ENCODE data around the gene OSGEP. TPM values are rescaled to one million over a fixed set of nuclear protein-coding genes. Genes with fewer than 3 reads are reported as not detected.

OSGEP gene
- total and polyA plus RNA-seq, 2 donors (not counting 1 experiment from before 2014, with no cell fraction given) = 18.1 to 34.0 TPM

- Histone ChIP-seq H3K79me2 (ENCODE audit: control insufficient read depth, insufficient read depth, low read length) (no peaks in the 10 kb centered on the region), H3K27ac (ENCODE audit: insufficient read depth, low read length) (no peak overlapping the region), H3K9ac (ENCODE audit: insufficient read depth, low read length) (no peak overlapping the region), H2AFZ (ENCODE audit: low read length) (no peak overlapping the region), H3K4me2 (ENCODE audit: extremely low read depth, insufficient read depth, low read length) (no peak overlapping the region), H3K4me3 (replicated peaks in 1 of 4; ENCODE audit: control extremely low read depth in 1 of 4, insufficient read depth in 1 of 4, low read depth in 3 of 4, low read length in 4 of 4) (no peak overlapping the region), H4K20me1 (ENCODE audit: control insufficient read depth, extremely low read depth, insufficient read depth, low read length) (no peaks in the 10 kb centered on the region), H3K36me3 (ENCODE audit: control insufficient read depth, insufficient read depth, low read length) (no peaks in the 10 kb centered on the region), H3K9me3 (ENCODE audit: control insufficient read depth, insufficient read depth, low read depth, low read length) (no peaks in the 10 kb centered on the region), H3K27me3 (ENCODE audit: control insufficient read depth, insufficient read depth, low read length) (no peaks in the 10 kb centered on the region), H3K4me1 (ENCODE audit: control insufficient read depth, extremely low read depth, insufficient read depth, low read length) (peaks cover 2% of the 10 kb centered on the region)
- no peak for DNase-seq (ENCODE audit: low read depth in 2 of 2)
- TF ChIP-seq EZH2 (IDR thresholded peaks at IDR 0.05; ENCODE audit: low read length, missing control alignments) = no peak
- TF ChIP-seq, protein P1, sequence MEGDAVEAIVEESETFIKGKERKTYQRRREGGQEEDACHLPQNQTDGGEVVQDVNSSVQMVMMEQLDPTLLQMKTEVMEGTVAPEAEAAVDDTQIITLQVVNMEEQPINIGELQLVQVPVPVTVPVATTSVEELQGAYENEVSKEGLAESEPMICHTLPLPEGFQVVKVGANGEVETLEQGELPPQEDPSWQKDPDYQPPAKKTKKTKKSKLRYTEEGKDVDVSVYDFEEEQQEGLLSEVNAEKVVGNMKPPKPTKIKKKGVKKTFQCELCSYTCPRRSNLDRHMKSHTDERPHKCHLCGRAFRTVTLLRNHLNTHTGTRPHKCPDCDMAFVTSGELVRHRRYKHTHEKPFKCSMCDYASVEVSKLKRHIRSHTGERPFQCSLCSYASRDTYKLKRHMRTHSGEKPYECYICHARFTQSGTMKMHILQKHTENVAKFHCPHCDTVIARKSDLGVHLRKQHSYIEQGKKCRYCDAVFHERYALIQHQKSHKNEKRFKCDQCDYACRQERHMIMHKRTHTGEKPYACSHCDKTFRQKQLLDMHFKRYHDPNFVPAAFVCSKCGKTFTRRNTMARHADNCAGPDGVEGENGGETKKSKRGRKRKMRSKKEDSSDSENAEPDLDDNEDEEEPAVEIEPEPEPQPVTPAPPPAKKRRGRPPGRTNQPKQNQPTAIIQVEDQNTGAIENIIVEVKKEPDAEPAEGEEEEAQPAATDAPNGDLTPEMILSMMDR (conservative IDR thresholded peaks at IDR 0.05 in 1 of 2, IDR thresholded peaks at IDR 0.05 in 1 of 2; ENCODE audit: low read depth in 1 of 2, low read length in 2 of 2) = no peak
These were observed 45.3 kb upstream of the OSGEP start for GRCh38 chr14:20499881-20500280.

GRCh38 chr14:20499108-20499507 lies 44.5 kb upstream of the OSGEP start:
- TF ChIP-seq EZH2 (IDR thresholded peaks at IDR 0.05; ENCODE audit: low read length, missing control alignments) = no peak
- TF ChIP-seq, protein P1 (conservative IDR thresholded peaks at IDR 0.05 in 1 of 2, IDR thresholded peaks at IDR 0.05 in 1 of 2; ENCODE audit: low read depth in 1 of 2, low read length in 2 of 2) = no peak
- H3K27ac ChIP-seq (ENCODE audit: insufficient read depth, low read length) = no peak overlapping the region
- no peaks in the 10 kb centered on the region for H3K79me2 ChIP-seq (ENCODE audit: control insufficient read depth, insufficient read depth, low read length)
- no peaks in the 10 kb centered on the region for H3K27me3 ChIP-seq (ENCODE audit: control insufficient read depth, insufficient read depth, low read length)
- peaks cover 2% of the 10 kb centered on the region for H3K4me1 ChIP-seq (ENCODE audit: control insufficient read depth, extremely low read depth, insufficient read depth, low read length)
- H3K9ac ChIP-seq (ENCODE audit: insufficient read depth, low read length) = no peak overlapping the region
- no peaks in the 10 kb centered on the region for H4K20me1 ChIP-seq (ENCODE audit: control insufficient read depth, extremely low read depth, insufficient read depth, low read length)
- H3K4me2 ChIP-seq (ENCODE audit: extremely low read depth, insufficient read depth, low read length) = no peak overlapping the region
- H3K9me3 ChIP-seq (ENCODE audit: control insufficient read depth, insufficient read depth, low read depth, low read length) = no peaks in the 10 kb centered on the region
- H3K36me3 ChIP-seq (ENCODE audit: control insufficient read depth, insufficient read depth, low read length) = no peaks in the 10 kb centered on the region
- H2AFZ ChIP-seq (ENCODE audit: low read length) = no peak overlapping the region
- DNase-seq (ENCODE audit: low read depth in 2 of 2) = no peak
- no peak overlapping the region for H3K4me3 ChIP-seq (replicated peaks in 1 of 4; ENCODE audit: control extremely low read depth in 1 of 4, insufficient read depth in 1 of 4, low read depth in 3 of 4, low read length in 4 of 4)

- Histone ChIP-seq H3K4me3 (replicated peaks in 1 of 4; ENCODE audit: control extremely low read depth in 1 of 4, insufficient read depth in 1 of 4, low read depth in 3 of 4, low read length in 4 of 4) (no peak overlapping the region), H3K27ac (ENCODE audit: insufficient read depth, low read length) (no peak overlapping the region), H3K27me3 (ENCODE audit: control insufficient read depth, insufficient read depth, low read length) (no peaks in the 10 kb centered on the region), H3K9me3 (ENCODE audit: control insufficient read depth, insufficient read depth, low read depth, low read length) (no peaks in the 10 kb centered on the region), H3K4me1 (ENCODE audit: control insufficient read depth, extremely low read depth, insufficient read depth, low read length) (peaks cover 2% of the 10 kb centered on the region), H3K36me3 (ENCODE audit: control insufficient read depth, insufficient read depth, low read length) (no peaks in the 10 kb centered on the region), H3K9ac (ENCODE audit: insufficient read depth, low read length) (no peak overlapping the region), H2AFZ (ENCODE audit: low read length) (no peak overlapping the region), H4K20me1 (ENCODE audit: control insufficient read depth, extremely low read depth, insufficient read depth, low read length) (no peaks in the 10 kb centered on the region), H3K79me2 (ENCODE audit: control insufficient read depth, insufficient read depth, low read length) (no peaks in the 10 kb centered on the region), H3K4me2 (ENCODE audit: extremely low read depth, insufficient read depth, low read length) (no peak overlapping the region)
- TF ChIP-seq, protein P1 (conservative IDR thresholded peaks at IDR 0.05 in 1 of 2, IDR thresholded peaks at IDR 0.05 in 1 of 2; ENCODE audit: low read depth in 1 of 2, low read length in 2 of 2) = no peak
- TF ChIP-seq EZH2 (IDR thresholded peaks at IDR 0.05; ENCODE audit: low read length, missing control alignments) = no peak
- DNase-seq (ENCODE audit: low read depth in 2 of 2) = no peak
These were observed 44.0 kb upstream of the OSGEP start for GRCh38 chr14:20498622-20499021.
